WTC11 (cell line): ENCODE measurements around the gene IGSF11. TPM values are rescaled to one million over a fixed set of nuclear protein-coding genes. Genes with fewer than 3 reads are reported as not detected.

Experiments
- ATAC-seq: fragments of 200-7000 bp; cut with Tn5 transposase; 2 replicates; pipeline ENCODE4 v1.10.0; 2021; ENCODE audit warnings: mild to moderate bottlenecking, moderate library complexity
- CTCF ChIA-PET: fragments of 300-600 bp; sonication (Branson Sonifier 250); formaldehyde crosslinking; loops from one replicate; lab custom pipeline; 2021; ENCODE audit warnings: antibody characterized with exemption; lab: Charles Lee
- POLR2A ChIA-PET: fragments of 350-600 bp; sonication (Branson Sonifier 250); formaldehyde crosslinking; loops from one replicate; lab custom pipeline; 2021; ENCODE audit warnings: antibody characterized with exemption; lab: Charles Lee
- DNase-seq: peaks from one replicate; pipeline ENCODE4 v3.0.0; 2021; ENCODE audit warnings: low spot score
- H3K27ac Mint-ChIP-seq: 2 replicates; pipeline ENCODE4 v1.8.0; 2021; ENCODE audit warnings: mixed read lengths
- H3K27me3 Mint-ChIP-seq: 2 replicates; pipeline ENCODE4 v1.8.0; 2021; ENCODE audit warnings: low read depth, mild to moderate bottlenecking, moderate library complexity, mixed read lengths
- H3K36me3 Mint-ChIP-seq: 2 replicates; pipeline ENCODE4 v1.8.0; 2021; ENCODE audit warnings: mixed read lengths
- H3K4me1 Mint-ChIP-seq: 2 replicates; pipeline ENCODE4 v1.8.0; 2022; ENCODE audit warnings: mixed read lengths
- H3K4me3 Mint-ChIP-seq: 2 replicates; pipeline ENCODE4 v1.8.0; 2021; ENCODE audit warnings: mild to moderate bottlenecking, moderate library complexity, mixed read lengths
- H3K9me3 Mint-ChIP-seq: 2 replicates; pipeline ENCODE4 v1.8.0; 2021; ENCODE audit warnings: mixed read lengths
- CBFB ChIP-seq: sonication (generic); formaldehyde crosslinking; IDR thresholded peaks from 2 replicates; pipeline ENCODE4 v1.8.1; 2022; ENCODE audit warnings: mild to moderate bottlenecking, low read depth, missing genetic modification reagents
- CREB1 ChIP-seq: sonication (generic); formaldehyde crosslinking; IDR thresholded peaks from 2 replicates; pipeline ENCODE4 v1.8.0; 2023; ENCODE audit warnings: mild to moderate bottlenecking, missing genetic modification reagents
- EMX1 ChIP-seq: fragments of 250-450 bp; sonication (Bioruptor Pico); IDR thresholded peaks from 2 replicates; pipeline ENCODE4 v1.8.0; 2021; ENCODE audit warnings: mild to moderate bottlenecking
- ESRRA ChIP-seq: sonication (generic); formaldehyde crosslinking; IDR thresholded peaks from 2 replicates; pipeline ENCODE4 v1.8.1; 2022; ENCODE audit warnings: mild to moderate bottlenecking, missing genetic modification reagents, borderline replicate concordance
- FOXK1 ChIP-seq: sonication (generic); formaldehyde crosslinking; IDR thresholded peaks from 2 replicates; pipeline ENCODE4 v1.8.0; 2022; ENCODE audit warnings: mild to moderate bottlenecking, moderate library complexity, missing genetic modification reagents
- GABPB1 ChIP-seq: sonication (generic); formaldehyde crosslinking; IDR thresholded peaks from 2 replicates; pipeline ENCODE4 v1.8.1; 2023; ENCODE audit warnings: mild to moderate bottlenecking, missing genetic modification reagents
- GTF2I ChIP-seq: fragments of 250-450 bp; sonication (Bioruptor Pico); conservative IDR thresholded peaks from 2 replicates; pipeline ENCODE4 v1.4.0; 2021; ENCODE audit warnings: mild to moderate bottlenecking
- HMGA2 ChIP-seq: fragments of 250-450 bp; sonication (Bioruptor Pico); IDR thresholded peaks from 2 replicates; pipeline ENCODE4 v1.4.0; 2021; ENCODE audit warnings: mild to moderate bottlenecking, moderate library complexity
- JAZF1 ChIP-seq: fragments of 250-450 bp; sonication (Bioruptor Pico); IDR thresholded peaks from 2 replicates; pipeline ENCODE4 v1.9.0; 2021; ENCODE audit warnings: moderate library complexity, mild to moderate bottlenecking, inconsistent platforms
- MXD4 ChIP-seq: fragments of 250-450 bp; sonication (Bioruptor Pico); IDR thresholded peaks from 2 replicates; pipeline ENCODE4 v1.8.0; 2021; ENCODE audit warnings: mild to moderate bottlenecking, moderate library complexity, borderline replicate concordance
- NFE2L1 ChIP-seq: sonication (generic); formaldehyde crosslinking; IDR thresholded peaks from 2 replicates; pipeline ENCODE4 v1.8.1; 2023; ENCODE audit warnings: missing genetic modification reagents
- OVOL2 ChIP-seq: fragments of 250-450 bp; sonication (Bioruptor Pico); IDR thresholded peaks from 2 replicates; pipeline ENCODE4 v1.9.0; 2021; ENCODE audit warnings: mild to moderate bottlenecking, borderline replicate concordance
- RELA ChIP-seq: sonication (generic); formaldehyde crosslinking; IDR thresholded peaks from 2 replicates; pipeline ENCODE4 v1.8.1; 2022; ENCODE audit warnings: missing genetic modification reagents, mild to moderate bottlenecking, borderline replicate concordance
- TCF7 ChIP-seq: sonication (generic); formaldehyde crosslinking; IDR thresholded peaks from 2 replicates; pipeline ENCODE4 v1.8.0; 2022; ENCODE audit warnings: mild to moderate bottlenecking, low read depth, missing genetic modification reagents, moderate library complexity
- ZNF396 ChIP-seq: fragments of 250-450 bp; sonication (Bioruptor Pico); IDR thresholded peaks from 2 replicates; pipeline ENCODE4 v1.8.0; 2021; ENCODE audit warnings: mild to moderate bottlenecking, moderate library complexity, borderline replicate concordance
- ZNF671 ChIP-seq: fragments of 250-450 bp; sonication (Bioruptor Pico); IDR thresholded peaks from 2 replicates; pipeline ENCODE4 v1.8.0; 2021; ENCODE audit warnings: mild to moderate bottlenecking
- total RNA-seq: library from RNA; stranded (reverse); gene quantifications from 3 replicates; pipeline ENCODE4 v1.2.3, GENCODE V29; 2021
- TF ChIP-seq, protein P1 (sequence below): sonication (generic); formaldehyde crosslinking; IDR thresholded peaks from 2 replicates; pipeline ENCODE4 v1.8.1; 2022; ENCODE audit warnings: missing genetic modification reagents, borderline replicate concordance
- TF ChIP-seq, protein P2 (sequence below): sonication (generic); formaldehyde crosslinking; conservative IDR thresholded peaks from 2 replicates; pipeline ENCODE4 v1.8.1; 2023; ENCODE audit warnings: mild to moderate bottlenecking, low read depth, missing genetic modification reagents, moderate library complexity
- TF ChIP-seq, protein P3 (sequence below): sonication (generic); formaldehyde crosslinking; IDR thresholded peaks from 2 replicates; pipeline ENCODE4 v1.8.1; 2022; ENCODE audit warnings: mild to moderate bottlenecking, moderate library complexity, missing genetic modification reagents
- TF ChIP-seq, protein P4 (sequence below): sonication (generic); formaldehyde crosslinking; IDR thresholded peaks from 2 replicates; pipeline ENCODE4 v1.8.0; 2022; ENCODE audit warnings: mild to moderate bottlenecking, missing genetic modification reagents
- TF ChIP-seq, protein P5 (sequence below): fragments of 250-450 bp; sonication (Bioruptor Pico); IDR thresholded peaks from 2 replicates; pipeline ENCODE4 v1.9.0; 2021; ENCODE audit warnings: mild to moderate bottlenecking, borderline replicate concordance
- TF ChIP-seq, protein P6 (sequence below): fragments of 250-450 bp; sonication (Bioruptor Pico); IDR thresholded peaks from 2 replicates; pipeline ENCODE4 v1.9.0; 2021; ENCODE audit warnings: mild to moderate bottlenecking
- TF ChIP-seq, protein P7 (sequence below): sonication (generic); formaldehyde crosslinking; IDR thresholded peaks from 2 replicates; pipeline ENCODE4 v1.8.0; 2023; ENCODE audit warnings: missing genetic modification reagents

The IGSF11 gene
- total RNA-seq, 1 experiment from 2014 or later: 1.6 TPM

DNA sequence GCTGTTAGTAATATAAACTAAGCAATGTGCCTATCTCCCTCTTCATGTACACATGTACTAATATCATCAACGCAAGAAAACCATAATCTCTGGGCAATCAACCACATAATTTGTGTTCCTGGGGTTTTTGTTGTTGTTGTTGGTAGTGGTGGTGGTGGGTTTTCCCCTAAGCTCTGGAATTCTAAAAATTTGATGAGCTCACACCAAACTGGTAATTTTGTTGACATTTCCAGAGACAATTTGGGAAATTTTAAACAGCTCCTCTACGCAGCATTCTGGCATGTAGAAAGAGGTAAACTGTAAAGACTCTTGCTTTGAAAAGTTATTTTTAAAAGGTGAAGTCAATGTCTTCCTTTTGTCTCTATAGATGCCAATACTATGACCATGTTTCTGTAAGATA, 126.7 kb downstream of the IGSF11 start:
- Mint-ChIP-seq H3K36me3 (no peaks in the 10 kb centered on the region), H3K27me3 (no peaks in the 10 kb centered on the region; the same call in 1 of the 2 replicates), H3K4me1 (peaks cover 10% of the 10 kb centered on the region), H3K9me3 (no peaks in the 10 kb centered on the region), H3K27ac (no peak overlapping the region), H3K4me3 (no peak overlapping the region)
- no peak for DNase-seq
- ChIA-PET POLR2A (no interaction called here), CTCF (no interaction called here)
- no peak for ATAC-seq
- TF ChIP-seq GTF2I (CRISPR knock-in tag) (no peak), CREB1 (no peak), EMX1 (CRISPR knock-in tag) (no peak), TCF7 (CRISPR knock-in tag) (no peak), CBFB (CRISPR knock-in tag) (no peak), FOXK1 (CRISPR knock-in tag) (no peak), RELA (CRISPR knock-in tag) (no peak), ZNF396 (CRISPR knock-in tag) (no peak), JAZF1 (CRISPR knock-in tag) (no peak), NFE2L1 (CRISPR knock-in tag) (no peak), GABPB1 (no peak), ZNF671 (CRISPR knock-in tag) (no peak), OVOL2 (CRISPR knock-in tag) (no peak)
- TF ChIP-seq, protein P1, sequence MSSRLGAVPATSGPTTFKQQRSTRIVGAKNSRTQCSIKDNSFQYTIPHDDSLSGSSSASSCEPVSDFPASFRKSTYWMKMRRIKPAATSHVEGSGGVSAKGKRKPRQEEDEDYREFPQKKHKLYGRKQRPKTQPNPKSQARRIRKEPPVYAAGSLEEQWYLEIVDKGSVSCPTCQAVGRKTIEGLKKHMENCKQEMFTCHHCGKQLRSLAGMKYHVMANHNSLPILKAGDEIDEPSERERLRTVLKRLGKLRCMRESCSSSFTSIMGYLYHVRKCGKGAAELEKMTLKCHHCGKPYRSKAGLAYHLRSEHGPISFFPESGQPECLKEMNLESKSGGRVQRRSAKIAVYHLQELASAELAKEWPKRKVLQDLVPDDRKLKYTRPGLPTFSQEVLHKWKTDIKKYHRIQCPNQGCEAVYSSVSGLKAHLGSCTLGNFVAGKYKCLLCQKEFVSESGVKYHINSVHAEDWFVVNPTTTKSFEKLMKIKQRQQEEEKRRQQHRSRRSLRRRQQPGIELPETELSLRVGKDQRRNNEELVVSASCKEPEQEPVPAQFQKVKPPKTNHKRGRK (CRISPR knock-in tag): no peak
- TF ChIP-seq, protein P2, sequence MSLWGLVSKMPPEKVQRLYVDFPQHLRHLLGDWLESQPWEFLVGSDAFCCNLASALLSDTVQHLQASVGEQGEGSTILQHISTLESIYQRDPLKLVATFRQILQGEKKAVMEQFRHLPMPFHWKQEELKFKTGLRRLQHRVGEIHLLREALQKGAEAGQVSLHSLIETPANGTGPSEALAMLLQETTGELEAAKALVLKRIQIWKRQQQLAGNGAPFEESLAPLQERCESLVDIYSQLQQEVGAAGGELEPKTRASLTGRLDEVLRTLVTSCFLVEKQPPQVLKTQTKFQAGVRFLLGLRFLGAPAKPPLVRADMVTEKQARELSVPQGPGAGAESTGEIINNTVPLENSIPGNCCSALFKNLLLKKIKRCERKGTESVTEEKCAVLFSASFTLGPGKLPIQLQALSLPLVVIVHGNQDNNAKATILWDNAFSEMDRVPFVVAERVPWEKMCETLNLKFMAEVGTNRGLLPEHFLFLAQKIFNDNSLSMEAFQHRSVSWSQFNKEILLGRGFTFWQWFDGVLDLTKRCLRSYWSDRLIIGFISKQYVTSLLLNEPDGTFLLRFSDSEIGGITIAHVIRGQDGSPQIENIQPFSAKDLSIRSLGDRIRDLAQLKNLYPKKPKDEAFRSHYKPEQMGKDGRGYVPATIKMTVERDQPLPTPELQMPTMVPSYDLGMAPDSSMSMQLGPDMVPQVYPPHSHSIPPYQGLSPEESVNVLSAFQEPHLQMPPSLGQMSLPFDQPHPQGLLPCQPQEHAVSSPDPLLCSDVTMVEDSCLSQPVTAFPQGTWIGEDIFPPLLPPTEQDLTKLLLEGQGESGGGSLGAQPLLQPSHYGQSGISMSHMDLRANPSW (CRISPR knock-in tag): no peak
- TF ChIP-seq, protein P3, sequence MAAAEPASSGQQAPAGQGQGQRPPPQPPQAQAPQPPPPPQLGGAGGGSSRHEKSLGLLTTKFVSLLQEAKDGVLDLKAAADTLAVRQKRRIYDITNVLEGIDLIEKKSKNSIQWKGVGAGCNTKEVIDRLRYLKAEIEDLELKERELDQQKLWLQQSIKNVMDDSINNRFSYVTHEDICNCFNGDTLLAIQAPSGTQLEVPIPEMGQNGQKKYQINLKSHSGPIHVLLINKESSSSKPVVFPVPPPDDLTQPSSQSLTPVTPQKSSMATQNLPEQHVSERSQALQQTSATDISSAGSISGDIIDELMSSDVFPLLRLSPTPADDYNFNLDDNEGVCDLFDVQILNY (CRISPR knock-in tag): no peak
- TF ChIP-seq, protein P4, sequence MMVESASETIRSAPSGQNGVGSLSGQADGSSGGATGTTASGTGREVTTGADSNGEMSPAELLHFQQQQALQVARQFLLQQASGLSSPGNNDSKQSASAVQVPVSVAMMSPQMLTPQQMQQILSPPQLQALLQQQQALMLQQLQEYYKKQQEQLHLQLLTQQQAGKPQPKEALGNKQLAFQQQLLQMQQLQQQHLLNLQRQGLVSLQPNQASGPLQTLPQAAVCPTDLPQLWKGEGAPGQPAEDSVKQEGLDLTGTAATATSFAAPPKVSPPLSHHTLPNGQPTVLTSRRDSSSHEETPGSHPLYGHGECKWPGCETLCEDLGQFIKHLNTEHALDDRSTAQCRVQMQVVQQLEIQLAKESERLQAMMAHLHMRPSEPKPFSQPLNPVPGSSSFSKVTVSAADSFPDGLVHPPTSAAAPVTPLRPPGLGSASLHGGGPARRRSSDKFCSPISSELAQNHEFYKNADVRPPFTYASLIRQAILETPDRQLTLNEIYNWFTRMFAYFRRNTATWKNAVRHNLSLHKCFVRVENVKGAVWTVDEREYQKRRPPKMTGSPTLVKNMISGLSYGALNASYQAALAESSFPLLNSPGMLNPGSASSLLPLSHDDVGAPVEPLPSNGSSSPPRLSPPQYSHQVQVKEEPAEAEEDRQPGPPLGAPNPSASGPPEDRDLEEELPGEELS (CRISPR knock-in tag): no peak

DNA sequence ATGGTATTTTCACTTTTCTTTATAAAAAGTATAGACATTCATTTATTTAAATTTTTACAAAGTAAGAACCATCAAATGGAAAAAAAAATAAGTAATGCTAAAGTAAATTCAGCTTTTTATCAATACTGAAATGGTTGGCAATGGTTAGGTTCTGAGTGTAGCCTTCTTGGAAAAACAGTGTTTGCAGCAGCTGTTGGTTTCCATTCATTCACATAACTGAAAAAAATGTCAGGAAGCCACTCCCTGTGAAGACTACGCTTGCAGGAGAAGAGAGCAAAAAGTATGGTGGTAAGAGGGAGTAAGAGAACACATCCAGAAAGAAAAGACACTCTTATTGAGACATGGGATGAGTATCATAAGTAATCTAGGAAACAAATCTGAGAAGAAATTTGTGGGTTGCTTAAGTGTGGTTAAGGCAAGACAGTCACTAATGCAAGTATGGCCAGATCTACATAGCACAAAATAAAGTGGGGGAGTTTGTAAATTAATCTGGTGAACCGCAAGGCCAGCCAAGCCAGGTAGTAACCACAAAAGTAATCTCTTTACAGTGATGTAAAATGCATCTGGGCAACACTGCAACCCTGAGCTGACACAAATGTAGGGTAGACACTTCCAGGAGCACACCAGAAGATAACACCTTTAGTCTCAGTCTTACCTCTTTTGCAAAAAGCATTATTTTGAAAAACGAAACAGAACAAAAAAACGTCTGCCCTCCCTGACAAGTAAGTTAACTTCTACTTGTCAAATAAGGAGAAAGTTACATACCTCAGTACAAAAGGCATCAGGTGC, 133.7 kb downstream of the IGSF11 start:
- POLR2A ChIA-PET: no interaction called here
- DNase-seq (no peak), ATAC-seq (no peak)
- no peaks in the 10 kb centered on the region for H3K9me3 Mint-ChIP-seq
- H3K4me1 Mint-ChIP-seq: no peaks in the 10 kb centered on the region
- H3K36me3 Mint-ChIP-seq: no peaks in the 10 kb centered on the region
- H3K4me3 Mint-ChIP-seq: no peak overlapping the region
- no peak overlapping the region for H3K27ac Mint-ChIP-seq
- no peaks in the 10 kb centered on the region for H3K27me3 Mint-ChIP-seq
- CTCF ChIA-PET: no interaction called here
- no peak for TF ChIP-seq MXD4 (CRISPR knock-in tag)
- no peak for TF ChIP-seq EMX1 (CRISPR knock-in tag)
- TF ChIP-seq, protein P5, sequence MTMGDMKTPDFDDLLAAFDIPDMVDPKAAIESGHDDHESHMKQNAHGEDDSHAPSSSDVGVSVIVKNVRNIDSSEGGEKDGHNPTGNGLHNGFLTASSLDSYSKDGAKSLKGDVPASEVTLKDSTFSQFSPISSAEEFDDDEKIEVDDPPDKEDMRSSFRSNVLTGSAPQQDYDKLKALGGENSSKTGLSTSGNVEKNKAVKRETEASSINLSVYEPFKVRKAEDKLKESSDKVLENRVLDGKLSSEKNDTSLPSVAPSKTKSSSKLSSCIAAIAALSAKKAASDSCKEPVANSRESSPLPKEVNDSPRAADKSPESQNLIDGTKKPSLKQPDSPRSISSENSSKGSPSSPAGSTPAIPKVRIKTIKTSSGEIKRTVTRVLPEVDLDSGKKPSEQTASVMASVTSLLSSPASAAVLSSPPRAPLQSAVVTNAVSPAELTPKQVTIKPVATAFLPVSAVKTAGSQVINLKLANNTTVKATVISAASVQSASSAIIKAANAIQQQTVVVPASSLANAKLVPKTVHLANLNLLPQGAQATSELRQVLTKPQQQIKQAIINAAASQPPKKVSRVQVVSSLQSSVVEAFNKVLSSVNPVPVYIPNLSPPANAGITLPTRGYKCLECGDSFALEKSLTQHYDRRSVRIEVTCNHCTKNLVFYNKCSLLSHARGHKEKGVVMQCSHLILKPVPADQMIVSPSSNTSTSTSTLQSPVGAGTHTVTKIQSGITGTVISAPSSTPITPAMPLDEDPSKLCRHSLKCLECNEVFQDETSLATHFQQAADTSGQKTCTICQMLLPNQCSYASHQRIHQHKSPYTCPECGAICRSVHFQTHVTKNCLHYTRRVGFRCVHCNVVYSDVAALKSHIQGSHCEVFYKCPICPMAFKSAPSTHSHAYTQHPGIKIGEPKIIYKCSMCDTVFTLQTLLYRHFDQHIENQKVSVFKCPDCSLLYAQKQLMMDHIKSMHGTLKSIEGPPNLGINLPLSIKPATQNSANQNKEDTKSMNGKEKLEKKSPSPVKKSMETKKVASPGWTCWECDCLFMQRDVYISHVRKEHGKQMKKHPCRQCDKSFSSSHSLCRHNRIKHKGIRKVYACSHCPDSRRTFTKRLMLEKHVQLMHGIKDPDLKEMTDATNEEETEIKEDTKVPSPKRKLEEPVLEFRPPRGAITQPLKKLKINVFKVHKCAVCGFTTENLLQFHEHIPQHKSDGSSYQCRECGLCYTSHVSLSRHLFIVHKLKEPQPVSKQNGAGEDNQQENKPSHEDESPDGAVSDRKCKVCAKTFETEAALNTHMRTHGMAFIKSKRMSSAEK (CRISPR knock-in tag): no peak
- no peak for TF ChIP-seq HMGA2 (CRISPR knock-in tag)
- TF ChIP-seq, protein P6, sequence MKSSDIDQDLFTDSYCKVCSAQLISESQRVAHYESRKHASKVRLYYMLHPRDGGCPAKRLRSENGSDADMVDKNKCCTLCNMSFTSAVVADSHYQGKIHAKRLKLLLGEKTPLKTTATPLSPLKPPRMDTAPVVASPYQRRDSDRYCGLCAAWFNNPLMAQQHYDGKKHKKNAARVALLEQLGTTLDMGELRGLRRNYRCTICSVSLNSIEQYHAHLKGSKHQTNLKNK (CRISPR knock-in tag): no peak
- TF ChIP-seq, protein P7, sequence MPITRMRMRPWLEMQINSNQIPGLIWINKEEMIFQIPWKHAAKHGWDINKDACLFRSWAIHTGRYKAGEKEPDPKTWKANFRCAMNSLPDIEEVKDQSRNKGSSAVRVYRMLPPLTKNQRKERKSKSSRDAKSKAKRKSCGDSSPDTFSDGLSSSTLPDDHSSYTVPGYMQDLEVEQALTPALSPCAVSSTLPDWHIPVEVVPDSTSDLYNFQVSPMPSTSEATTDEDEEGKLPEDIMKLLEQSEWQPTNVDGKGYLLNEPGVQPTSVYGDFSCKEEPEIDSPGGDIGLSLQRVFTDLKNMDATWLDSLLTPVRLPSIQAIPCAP (CRISPR knock-in tag): no peak
- TF ChIP-seq ESRRA: no peak
- no peak for TF ChIP-seq ZNF396 (CRISPR knock-in tag)
